HEK293T (cell line): Measurements from ENCODE around the gene EGFR.

Experiments used
- ARNT ChIP-seq: fragments of 450-650 bp; IDR thresholded peaks from 2 replicates; pipeline ENCODE4 v1.6.1; 2017; ENCODE audit warnings: mild to moderate bottlenecking
- BHLHE40 ChIP-seq: fragments of 450-650 bp; IDR thresholded peaks from 2 replicates; pipeline ENCODE4 v1.6.1; 2016; ENCODE audit warnings: mild to moderate bottlenecking, moderate library complexity, borderline replicate concordance
- ELF4 ChIP-seq: fragments of 450-650 bp; IDR thresholded peaks from 2 replicates; pipeline ENCODE4 v1.6.1; 2017; ENCODE audit warnings: antibody characterized with exemption
- FOXK2 ChIP-seq: fragments of 450-650 bp; IDR thresholded peaks from 2 replicates; pipeline ENCODE4 v1.6.1; 2016; ENCODE audit warnings: mild to moderate bottlenecking
- FOXM1 ChIP-seq: fragments of 450-650 bp; IDR thresholded peaks from 2 replicates; pipeline ENCODE4 v1.6.1; 2017; ENCODE audit warnings: mild to moderate bottlenecking, borderline replicate concordance
- HDGF ChIP-seq: fragments of 450-650 bp; IDR thresholded peaks from 2 replicates; pipeline ENCODE4 v1.6.1; 2017; ENCODE audit warnings: antibody characterized with exemption, borderline replicate concordance
- NFRKB ChIP-seq: fragments of 450-650 bp; IDR thresholded peaks from 2 replicates; pipeline ENCODE4 v1.6.1; 2016; ENCODE audit warnings: mild to moderate bottlenecking, moderate library complexity
- PKNOX1 ChIP-seq: fragments of 450-650 bp; IDR thresholded peaks from 2 replicates; pipeline ENCODE4 v1.6.1; 2016
- SP1 ChIP-seq: fragments of 450-650 bp; IDR thresholded peaks from 2 replicates; pipeline ENCODE4 v1.6.1; 2017
- SUZ12 ChIP-seq: fragments of 450-650 bp; IDR thresholded peaks from 2 replicates; pipeline ENCODE4 v1.6.1; 2016; ENCODE audit warnings: mild to moderate bottlenecking
- TARDBP ChIP-seq: fragments of 450-650 bp; IDR thresholded peaks from 2 replicates; pipeline ENCODE4 v1.6.1; 2016
- ZNF384 ChIP-seq: fragments of 450-650 bp; IDR thresholded peaks from 2 replicates; pipeline ENCODE4 v1.6.1; 2016

- TF ChIP-seq PKNOX1 (no peak), BHLHE40 (no peak), SP1 (no peak), NFRKB (no peak), SUZ12 (no peak), HDGF (no peak), ARNT (no peak), FOXM1 (no peak), TARDBP (no peak), ELF4 (no peak), ZNF384 (no peak), FOXK2 (no peak)
Measured at GRCh38 chr7:55094092-55094690, 75.4 kb downstream of the EGFR start.
